Neural progenitor cell (in vitro differentiated cells): ENCODE data around the gene PHLDA2. TPM values are rescaled to one million over a fixed set of nuclear protein-coding genes. Genes with fewer than 3 reads are reported as not detected.

Experiments
- DNase-seq: peaks from one replicate; pipeline ENCODE4 v3.0.0-alpha.2; 2016; ENCODE audit warnings: low spot score
- H2AFZ ChIP-seq: fragments of 200-600 bp; sonication (generic); replicated peaks from 2 replicates; pipeline ENCODE4 v1.6.1; 2016; ENCODE audit warnings: antibody characterized with exemption
- H3F3A ChIP-seq: fragments of 200-600 bp; sonication (generic); 2 replicates; pipeline ENCODE4 v1.6.1; 2016; ENCODE audit warnings: antibody characterized with exemption, low read depth
- H3K27ac ChIP-seq: fragments of 200-600 bp; sonication (generic); 2 replicates; pipeline ENCODE4 v1.5.1; 2016; ENCODE audit warnings: mild to moderate bottlenecking
- H3K27me3 ChIP-seq: fragments of 200-600 bp; sonication (generic); 2 replicates; pipeline ENCODE4 v1.6.1; 2016; ENCODE audit warnings: mild to moderate bottlenecking, moderate library complexity
- H3K36me3 ChIP-seq: fragments of 200-600 bp; sonication (generic); 2 replicates; pipeline ENCODE4 v1.5.1; 2016
- H3K4me1 ChIP-seq: fragments of 200-600 bp; sonication (generic); 2 replicates; pipeline ENCODE4 v1.6.1; 2016; ENCODE audit warnings: mixed run types
- H3K4me2 ChIP-seq: fragments of 200-600 bp; sonication (generic); 2 replicates; pipeline ENCODE4 v1.6.1; 2016
- H3K4me3 ChIP-seq: fragments of 200-600 bp; sonication (generic); 2 replicates; pipeline ENCODE4 v1.5.1; 2016
- H3K79me2 ChIP-seq: fragments of 200-600 bp; sonication (generic); 2 replicates; pipeline ENCODE4 v1.6.1; 2016; ENCODE audit warnings: low read depth
- H3K9ac ChIP-seq: fragments of 200-600 bp; sonication (generic); 2 replicates; pipeline ENCODE4 v1.6.1; 2016
- H3K9me3 ChIP-seq: fragments of 200-600 bp; sonication (generic); 2 replicates; pipeline ENCODE4 v1.5.1; 2016; ENCODE audit warnings: low read depth
- H4K20me1 ChIP-seq: fragments of 200-600 bp; sonication (generic); 2 replicates; pipeline ENCODE4 v1.6.1; 2016; ENCODE audit warnings: low read depth
- H3K27ac Mint-ChIP-seq: 3 replicates; pipeline ENCODE4 v1.8.0; 2021; ENCODE audit warnings: mixed read lengths
- H3K27me3 Mint-ChIP-seq: 2 replicates; pipeline ENCODE4 v1.8.0; 2022; ENCODE audit warnings: low read depth, mild to moderate bottlenecking, inconsistent platforms, moderate library complexity, mixed read lengths; ENCODE audit not compliant: insufficient read depth
- H3K36me3 Mint-ChIP-seq: 3 replicates; pipeline ENCODE4 v1.8.0; 2021; ENCODE audit warnings: mixed read lengths
- H3K4me1 Mint-ChIP-seq: 3 replicates; pipeline ENCODE4 v1.8.0; 2021; ENCODE audit warnings: mixed read lengths
- H3K4me3 Mint-ChIP-seq: 3 replicates; pipeline ENCODE4 v1.8.0; 2021; ENCODE audit warnings: mild to moderate bottlenecking, moderate library complexity, mixed read lengths
- H3K9me3 Mint-ChIP-seq: 3 replicates; pipeline ENCODE4 v1.8.0; 2020; ENCODE audit warnings: mixed read lengths
- EZH2 ChIP-seq: fragments of 200-600 bp; sonication (generic); IDR thresholded peaks from 2 replicates; pipeline ENCODE4 v1.6.1; 2017; ENCODE audit warnings: antibody characterized with exemption, mild to moderate bottlenecking, moderate library complexity
- EZH2phosphoT487 ChIP-seq: fragments of 200-600 bp; sonication (generic); IDR thresholded peaks from 2 replicates; pipeline ENCODE4 v1.6.1; 2017; ENCODE audit warnings: antibody characterized with exemption
- total RNA-seq: library from RNA; depleted of rRNA; stranded (reverse); fragments of >200 nt; gene quantifications from 2 replicates; pipeline ENCODE4 v1.2.3, GENCODE V29; 2015; ENCODE audit warnings: low replicate concordance
- TF ChIP-seq, protein P1 (sequence below): fragments of 200-600 bp; sonication (generic); IDR thresholded peaks from 2 replicates; pipeline ENCODE4 v1.5.1; 2017; ENCODE audit warnings: antibody characterized with exemption, mild to moderate bottlenecking

Gene PHLDA2
- total RNA-seq, 1 donor from 2014 or later, result not detected

DNA sequence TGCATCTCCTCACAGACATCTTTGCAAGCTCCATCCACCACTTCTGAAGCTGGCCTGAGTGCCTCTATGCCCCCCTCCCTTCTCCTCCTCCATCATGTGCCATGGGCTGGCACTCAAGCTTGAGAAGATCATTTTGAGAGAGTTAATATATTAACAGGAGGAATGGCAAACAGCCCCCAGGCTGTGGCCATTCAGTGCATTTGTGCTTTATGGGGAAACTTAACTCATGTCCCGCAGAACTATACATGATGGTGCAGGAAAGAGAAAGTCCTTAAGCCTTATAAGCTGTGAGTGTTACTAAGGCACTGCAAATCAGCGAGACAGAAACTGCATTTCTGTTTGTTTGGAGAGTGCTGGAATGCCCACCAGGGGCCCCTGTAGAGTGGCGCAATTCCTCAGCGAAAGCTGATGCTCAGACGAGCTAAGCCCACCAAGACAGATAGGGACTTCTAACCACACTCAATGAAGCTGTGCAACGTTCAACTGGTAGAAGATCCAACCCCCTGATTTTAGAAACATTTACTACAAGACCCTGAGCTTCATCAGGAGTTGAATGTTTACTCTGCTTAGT is 26.8 kb upstream of the PHLDA2 start:
- peaks cover 42% of the 10 kb centered on the region for H4K20me1 ChIP-seq
- H3K4me1 ChIP-seq, result peaks cover 15% of the 10 kb centered on the region
- H3K27ac Mint-ChIP-seq, result peak overlapping the region; percentile 77
- no peak overlapping the region for H3K27ac ChIP-seq
- no peaks in the 10 kb centered on the region for H3K9me3 ChIP-seq
- H3K4me3 Mint-ChIP-seq, result no peak overlapping the region
- peaks cover 57% of the 10 kb centered on the region for H3K36me3 Mint-ChIP-seq
- peaks cover 18% of the 10 kb centered on the region for H3K79me2 ChIP-seq
- no peaks in the 10 kb centered on the region for H3K27me3 ChIP-seq
- DNase-seq, result peak; percentile 60
- no peak overlapping the region for H3K9ac ChIP-seq
- H3K27me3 Mint-ChIP-seq, result peaks cover 5% of the 10 kb centered on the region
- H3K4me1 Mint-ChIP-seq, result peaks cover 10% of the 10 kb centered on the region
- H3K9me3 Mint-ChIP-seq, result no peaks in the 10 kb centered on the region
- H3K4me3 ChIP-seq, result no peak overlapping the region
- peaks cover 14% of the 10 kb centered on the region for H3K36me3 ChIP-seq
- TF ChIP-seq, protein P1, sequence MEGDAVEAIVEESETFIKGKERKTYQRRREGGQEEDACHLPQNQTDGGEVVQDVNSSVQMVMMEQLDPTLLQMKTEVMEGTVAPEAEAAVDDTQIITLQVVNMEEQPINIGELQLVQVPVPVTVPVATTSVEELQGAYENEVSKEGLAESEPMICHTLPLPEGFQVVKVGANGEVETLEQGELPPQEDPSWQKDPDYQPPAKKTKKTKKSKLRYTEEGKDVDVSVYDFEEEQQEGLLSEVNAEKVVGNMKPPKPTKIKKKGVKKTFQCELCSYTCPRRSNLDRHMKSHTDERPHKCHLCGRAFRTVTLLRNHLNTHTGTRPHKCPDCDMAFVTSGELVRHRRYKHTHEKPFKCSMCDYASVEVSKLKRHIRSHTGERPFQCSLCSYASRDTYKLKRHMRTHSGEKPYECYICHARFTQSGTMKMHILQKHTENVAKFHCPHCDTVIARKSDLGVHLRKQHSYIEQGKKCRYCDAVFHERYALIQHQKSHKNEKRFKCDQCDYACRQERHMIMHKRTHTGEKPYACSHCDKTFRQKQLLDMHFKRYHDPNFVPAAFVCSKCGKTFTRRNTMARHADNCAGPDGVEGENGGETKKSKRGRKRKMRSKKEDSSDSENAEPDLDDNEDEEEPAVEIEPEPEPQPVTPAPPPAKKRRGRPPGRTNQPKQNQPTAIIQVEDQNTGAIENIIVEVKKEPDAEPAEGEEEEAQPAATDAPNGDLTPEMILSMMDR, result peak; percentile 43
- TF ChIP-seq EZH2phosphoT487, result no peak
- peak overlapping the region; percentile 36 for H3K4me2 ChIP-seq
- H3F3A ChIP-seq, result no peaks in the 10 kb centered on the region
- no peak overlapping the region for H2AFZ ChIP-seq

DNA sequence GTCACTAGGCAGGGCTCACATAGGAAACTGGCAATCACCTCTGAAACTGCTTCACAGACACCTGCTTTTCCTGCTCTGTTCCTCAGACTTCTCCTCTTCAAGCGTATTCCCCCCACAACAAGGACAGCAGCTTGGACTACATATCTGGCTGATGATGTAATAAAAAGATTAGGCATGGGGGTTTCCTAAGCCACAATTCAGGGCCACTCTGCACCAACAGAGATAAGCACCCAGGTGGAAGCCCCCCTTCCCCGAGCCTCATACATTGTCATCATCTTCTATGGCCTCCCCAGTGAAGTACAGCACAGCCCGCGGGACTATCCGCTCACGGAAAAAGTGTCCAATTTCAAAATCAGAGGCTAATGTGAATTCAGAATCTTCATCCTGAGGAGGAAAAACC is 25.0 kb upstream of the PHLDA2 start:
- peaks cover 10% of the 10 kb centered on the region for H3K4me1 Mint-ChIP-seq
- no peaks in the 10 kb centered on the region for H3K9me3 ChIP-seq
- no peak overlapping the region for H3K27ac Mint-ChIP-seq
- peaks cover 41% of the 10 kb centered on the region for H4K20me1 ChIP-seq
- H3K79me2 ChIP-seq, result peaks cover 13% of the 10 kb centered on the region
- H3K4me1 ChIP-seq, result peaks cover 15% of the 10 kb centered on the region
- peaks cover 54% of the 10 kb centered on the region for H3K36me3 Mint-ChIP-seq
- H3K9me3 Mint-ChIP-seq, result no peaks in the 10 kb centered on the region
- no peak overlapping the region for H3K9ac ChIP-seq
- no peaks in the 10 kb centered on the region for H3K27me3 ChIP-seq
- TF ChIP-seq, protein P1, result no peak
- no peak for TF ChIP-seq EZH2phosphoT487
- TF ChIP-seq EZH2, result no peak
- DNase-seq, result no peak
- no peak overlapping the region for H3K4me2 ChIP-seq
- H3K4me3 ChIP-seq, result no peak overlapping the region
- no peak overlapping the region for H3K4me3 Mint-ChIP-seq
- peaks cover 19% of the 10 kb centered on the region for H3K36me3 ChIP-seq
- H3F3A ChIP-seq, result no peaks in the 10 kb centered on the region
- no peak overlapping the region for H2AFZ ChIP-seq
- no peak overlapping the region for H3K27ac ChIP-seq
- peaks cover 5% of the 10 kb centered on the region for H3K27me3 Mint-ChIP-seq

DNA sequence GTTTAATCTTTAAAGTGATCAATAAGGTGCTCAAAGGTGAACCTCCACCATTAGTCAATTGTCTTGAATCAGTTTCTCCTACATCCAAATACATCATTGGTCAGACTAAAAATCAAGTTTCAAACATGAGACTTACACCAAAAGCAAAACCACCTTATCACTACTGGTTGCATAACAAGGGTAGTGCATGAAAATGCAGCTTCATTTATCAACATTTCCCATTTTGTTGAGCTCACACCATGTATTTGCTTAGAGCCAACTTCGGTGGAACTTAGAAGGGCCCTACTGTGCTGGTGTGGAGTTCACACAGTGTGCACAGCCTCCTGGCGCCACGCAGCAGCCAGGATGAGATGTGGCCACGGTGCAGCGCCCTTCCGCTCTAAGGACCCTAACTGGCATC is 23.1 kb upstream of the PHLDA2 start:
- TF ChIP-seq, protein P1, result no peak
- TF ChIP-seq EZH2phosphoT487 (no peak), EZH2 (no peak)
- H3F3A ChIP-seq, result no peaks in the 10 kb centered on the region
- H4K20me1 ChIP-seq, result peaks cover 54% of the 10 kb centered on the region
- H3K79me2 ChIP-seq, result peaks cover 11% of the 10 kb centered on the region
- peaks cover 11% of the 10 kb centered on the region for H3K4me1 ChIP-seq
- Mint-ChIP-seq H3K4me3 (no peak overlapping the region), H3K36me3 (peaks cover 60% of the 10 kb centered on the region), H3K27me3 (peaks cover 5% of the 10 kb centered on the region), H3K9me3 (no peaks in the 10 kb centered on the region), H3K4me1 (peaks cover 10% of the 10 kb centered on the region), H3K27ac (no peak overlapping the region)
- peaks cover 16% of the 10 kb centered on the region for H3K36me3 ChIP-seq
- H3K9ac ChIP-seq, result no peak overlapping the region
- H2AFZ ChIP-seq, result no peak overlapping the region
- DNase-seq, result no peak
- H3K9me3 ChIP-seq, result no peaks in the 10 kb centered on the region
- H3K27me3 ChIP-seq, result no peaks in the 10 kb centered on the region
- no peak overlapping the region for H3K4me2 ChIP-seq
- H3K27ac ChIP-seq, result no peak overlapping the region
- H3K4me3 ChIP-seq, result no peak overlapping the region
